GM18499 (cell line): ENCODE results near the gene JMJD8.

Experiments used
- ATAC-seq: cut with Tn5 transposase; IDR thresholded peaks from one replicate; pipeline ENCODE4 v1.9.1; 2021; ENCODE audit warnings: moderate number of reproducible peaks; ENCODE audit not compliant: insufficient read depth, unreplicated experiment

JMJD8 gene

DNA sequence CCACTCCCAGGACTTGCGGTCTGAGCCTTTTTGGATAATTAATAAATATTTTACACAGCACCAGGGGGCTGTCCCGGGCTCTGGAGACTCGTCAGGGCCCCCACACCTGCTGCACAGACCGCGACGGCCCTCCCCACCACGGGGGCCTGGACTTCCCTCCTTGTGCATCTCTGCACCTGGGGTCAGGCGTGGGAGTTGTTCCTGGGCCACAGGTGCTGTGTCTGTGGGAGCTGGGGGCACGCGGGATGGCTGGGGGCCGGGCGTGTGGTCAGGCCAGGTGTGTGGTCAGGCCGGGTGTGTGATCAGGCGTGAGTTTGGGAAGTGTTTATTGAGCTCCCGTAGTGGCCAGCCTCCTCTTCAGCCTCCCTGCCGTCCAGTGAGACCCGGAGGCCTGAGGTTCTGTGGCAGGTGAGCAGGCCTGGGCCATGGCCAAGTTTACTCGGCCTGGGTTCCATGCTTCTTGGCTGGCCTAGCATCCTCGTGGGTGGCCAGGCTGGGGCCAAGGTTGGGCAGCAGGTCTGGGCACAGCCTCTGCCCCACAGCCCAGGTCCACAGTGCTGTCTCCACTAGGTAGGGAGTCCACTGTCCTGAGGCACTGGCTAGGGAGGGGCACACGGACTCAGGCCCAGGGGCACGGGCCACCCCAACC is 5.8 kb downstream of the JMJD8 start:
- ATAC-seq, result no peak

DNA sequence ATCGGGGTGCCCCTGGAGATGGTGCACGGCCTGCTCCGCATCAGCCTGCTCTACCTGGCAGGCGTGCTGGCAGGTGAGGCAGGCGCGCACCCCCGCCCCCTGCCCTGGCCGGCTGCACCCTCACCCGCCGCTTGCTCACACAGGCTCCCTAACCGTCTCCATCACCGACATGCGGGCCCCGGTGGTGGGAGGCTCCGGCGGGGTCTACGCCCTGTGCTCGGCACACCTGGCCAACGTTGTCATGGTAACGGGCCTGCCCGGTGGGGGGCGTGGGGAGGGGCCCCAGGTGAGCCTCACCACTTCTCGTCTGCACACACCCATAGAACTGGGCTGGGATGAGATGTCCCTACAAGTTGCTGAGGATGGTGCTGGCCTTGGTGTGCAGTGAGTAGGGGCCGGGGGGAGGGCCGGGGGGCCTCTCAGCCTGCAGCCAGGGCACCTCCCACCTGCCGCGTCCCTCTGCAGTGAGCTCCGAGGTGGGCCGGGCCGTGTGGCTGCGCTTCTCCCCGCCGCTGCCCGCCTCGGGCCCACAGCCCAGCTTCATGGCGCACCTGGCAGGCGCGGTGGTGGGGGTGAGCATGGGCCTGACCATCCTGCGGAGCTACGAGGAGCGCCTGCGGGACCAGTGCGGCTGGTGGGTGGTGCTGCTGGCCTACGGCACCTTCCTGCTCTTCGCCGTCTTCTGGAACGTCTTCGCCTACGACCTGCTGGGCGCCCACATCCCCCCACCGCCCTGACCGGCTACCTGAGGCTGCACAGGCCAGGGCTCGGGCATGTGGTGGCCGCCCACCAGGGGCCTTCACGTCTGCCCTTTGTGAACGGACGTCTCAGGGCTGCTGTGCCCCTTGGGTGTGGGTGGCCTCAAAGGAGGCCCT is 6.6 kb downstream of the JMJD8 start:
- no peak for ATAC-seq

DNA sequence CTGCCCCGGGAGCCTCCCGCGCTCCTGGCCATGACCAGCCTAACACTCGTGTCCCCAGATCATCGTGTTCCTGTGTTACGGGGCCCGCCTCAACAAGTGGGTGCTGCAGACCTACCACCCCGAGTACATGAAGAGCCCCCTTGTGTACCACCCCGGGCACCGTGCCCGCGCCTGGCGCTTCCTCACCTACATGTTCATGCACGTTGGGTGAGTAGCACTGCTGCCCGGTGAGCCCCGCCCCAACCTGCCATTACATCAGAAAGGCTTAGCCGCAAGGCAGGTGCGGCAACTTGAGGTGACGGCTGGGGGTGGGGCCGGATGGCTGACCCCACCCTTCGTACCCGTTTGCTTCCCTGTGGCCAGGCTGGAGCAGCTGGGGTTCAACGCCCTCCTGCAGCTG is 7.2 kb downstream of the JMJD8 start:
- ATAC-seq, result no peak

DNA sequence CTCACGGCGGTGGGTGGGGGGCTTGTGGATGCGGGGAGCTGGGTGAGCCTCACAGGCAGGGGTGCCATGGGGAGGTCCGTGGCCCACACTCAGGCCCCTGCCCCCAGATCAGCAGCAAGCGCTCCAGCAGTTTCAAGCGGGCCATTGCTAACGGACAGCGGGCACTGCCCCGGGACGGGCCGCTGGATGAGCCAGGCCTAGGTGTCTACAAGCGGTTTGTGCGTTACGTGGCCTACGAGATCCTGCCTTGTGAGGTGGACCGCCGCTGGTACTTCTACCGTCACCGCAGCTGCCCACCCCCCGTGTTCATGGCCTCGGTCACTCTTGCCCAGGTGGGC is 7.6 kb downstream of the JMJD8 start:
- no peak for ATAC-seq

DNA sequence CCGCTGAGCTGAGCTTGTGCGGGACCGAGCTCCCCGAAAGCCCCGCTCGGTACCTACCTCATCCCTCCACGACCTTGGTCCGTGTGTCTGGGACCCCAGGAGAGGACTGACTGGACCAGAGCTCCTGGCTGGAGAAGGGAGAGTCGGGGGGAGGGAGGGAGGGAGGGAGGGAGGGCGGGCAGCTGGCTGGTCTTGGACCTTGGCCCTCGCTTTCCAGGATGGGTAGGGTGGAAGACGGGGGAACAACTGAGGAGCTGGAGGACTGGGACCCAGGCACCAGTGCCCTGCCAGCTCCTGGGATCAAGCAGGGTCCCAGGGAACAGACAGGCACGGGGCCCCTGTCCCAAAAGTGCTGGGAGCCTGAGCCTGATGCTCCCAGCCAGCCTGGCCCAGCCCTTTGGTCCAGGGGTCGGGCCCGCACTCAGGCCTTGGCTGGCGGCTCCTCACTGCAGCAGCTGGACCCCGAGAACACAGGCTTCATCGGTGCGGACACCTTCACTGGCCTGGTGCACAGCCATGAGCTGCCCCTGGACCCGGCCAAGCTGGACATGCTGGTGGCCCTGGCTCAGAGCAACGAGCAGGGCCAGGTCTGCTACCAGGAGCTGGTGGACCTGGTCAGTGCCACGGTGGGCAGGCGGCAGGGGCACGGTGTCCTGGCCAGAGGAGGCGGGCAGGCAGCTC is 8.1 kb downstream of the JMJD8 start:
- no peak for ATAC-seq

DNA sequence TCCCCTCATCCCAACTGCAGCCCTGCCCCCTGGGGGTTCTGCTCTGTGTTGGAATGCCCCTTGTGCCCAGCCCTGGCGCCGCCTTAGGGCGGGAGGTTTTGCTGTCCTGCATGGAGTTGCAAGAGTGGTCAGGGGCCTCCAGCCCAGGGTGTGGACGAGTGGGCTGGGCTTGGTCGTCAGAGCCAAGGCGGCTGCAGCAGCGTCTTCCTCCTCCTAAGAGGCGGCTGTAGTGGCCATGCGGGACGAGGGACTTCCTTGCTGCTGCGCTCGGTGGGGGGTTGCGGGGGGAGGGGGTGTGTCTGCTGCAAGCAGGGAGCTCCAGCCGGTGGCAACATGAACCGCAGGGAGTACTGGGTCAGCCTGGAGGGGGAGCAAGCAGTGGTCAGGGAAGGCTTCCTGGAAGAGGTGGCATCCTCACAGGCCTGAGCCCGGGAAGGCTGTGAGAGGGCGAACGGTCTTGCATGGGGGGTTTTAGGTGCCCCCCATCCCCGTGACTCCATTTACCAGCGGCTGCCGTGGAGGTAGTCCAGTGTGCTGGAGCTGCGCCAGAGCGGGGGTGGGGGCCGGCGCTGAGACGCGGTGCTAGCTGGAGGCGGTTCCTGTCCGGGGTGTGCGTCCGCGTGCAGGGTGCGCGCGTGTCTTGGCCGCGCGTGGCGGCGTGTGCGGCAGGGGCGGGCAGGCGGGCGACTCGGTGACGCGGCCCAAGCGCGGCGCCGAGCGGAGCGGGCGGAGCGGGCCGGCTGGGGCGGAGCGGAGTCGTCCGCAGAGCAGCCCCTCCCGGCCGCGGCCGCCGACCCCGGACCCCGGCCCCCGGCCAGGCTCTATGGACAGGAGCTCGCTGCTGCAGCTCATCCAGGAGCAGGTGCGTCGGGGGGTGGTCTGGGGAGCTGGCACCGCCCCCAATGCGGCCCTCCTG is 8.9 kb downstream of the JMJD8 start, which contains the start of gene RHBDL1:
Gene RHBDL1 (plus strand): TSS at position 704 of the 916 bp plus-strand sequence. CDS start 120 bp downstream, at position 824.
- ATAC-seq, result no peak

DNA sequence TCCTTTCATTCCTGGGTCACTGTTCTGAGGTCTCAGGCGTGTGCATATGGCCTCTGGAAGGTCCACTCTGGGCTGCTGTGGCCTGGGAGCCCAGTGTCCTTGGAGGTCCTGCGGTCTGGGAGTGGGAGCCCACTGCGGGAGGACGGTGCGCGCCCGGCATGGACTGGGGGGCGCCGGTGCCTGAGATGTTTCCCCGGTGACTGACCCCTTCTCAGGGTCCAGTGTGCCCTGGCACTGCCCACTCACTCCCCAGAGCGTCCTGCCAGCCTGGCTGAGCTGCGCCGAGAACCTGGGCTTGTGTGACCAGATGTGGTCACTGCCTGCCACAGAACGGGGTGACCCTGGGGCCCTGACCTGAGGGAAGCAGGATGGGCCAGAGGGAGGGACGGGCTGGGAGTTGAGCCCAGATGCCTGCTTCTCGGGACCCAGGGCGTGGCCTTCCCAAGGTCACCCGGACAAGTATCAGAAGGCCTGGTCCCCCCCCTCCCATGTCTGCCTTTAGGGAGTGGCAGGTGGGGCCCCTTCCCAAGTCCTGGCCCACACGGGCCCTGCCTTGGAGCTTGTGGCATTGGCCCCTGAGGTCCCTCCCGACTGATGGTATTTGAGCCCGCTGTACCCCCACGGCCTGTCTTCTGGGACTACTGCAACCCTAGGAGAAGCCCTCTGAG is 9.8 kb downstream of the JMJD8 start:
- ATAC-seq, result no peak

DNA sequence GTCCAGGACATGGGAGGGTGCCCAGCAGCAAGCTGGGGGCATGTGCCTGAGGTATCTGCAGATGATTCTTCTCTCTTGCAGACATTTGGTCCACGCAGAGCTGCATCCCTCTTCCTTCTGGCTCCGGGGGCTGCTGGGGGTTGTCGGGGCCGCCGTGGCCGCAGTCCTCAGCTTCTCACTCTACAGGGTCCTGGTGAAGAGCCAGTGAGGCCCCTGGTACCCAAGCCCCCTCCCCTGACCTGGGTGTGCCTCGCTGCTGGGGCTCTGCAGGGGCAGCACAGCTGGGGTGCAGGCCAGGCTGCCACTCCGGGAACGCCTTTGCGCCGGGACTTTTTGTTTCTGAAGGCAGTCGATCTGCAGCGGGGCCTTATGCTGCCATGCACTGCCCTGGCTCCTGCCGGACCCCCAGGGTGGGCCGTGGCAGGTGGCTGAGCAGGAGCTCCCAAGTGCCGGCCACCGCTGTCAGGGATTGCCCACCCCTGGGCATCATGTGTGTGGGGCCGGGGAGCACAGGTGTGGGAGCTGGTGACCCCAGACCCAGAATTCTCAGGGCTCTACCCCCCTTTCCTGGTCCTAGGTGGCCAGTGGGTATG is 10.6 kb downstream of the JMJD8 start:
- no peak for ATAC-seq

DNA sequence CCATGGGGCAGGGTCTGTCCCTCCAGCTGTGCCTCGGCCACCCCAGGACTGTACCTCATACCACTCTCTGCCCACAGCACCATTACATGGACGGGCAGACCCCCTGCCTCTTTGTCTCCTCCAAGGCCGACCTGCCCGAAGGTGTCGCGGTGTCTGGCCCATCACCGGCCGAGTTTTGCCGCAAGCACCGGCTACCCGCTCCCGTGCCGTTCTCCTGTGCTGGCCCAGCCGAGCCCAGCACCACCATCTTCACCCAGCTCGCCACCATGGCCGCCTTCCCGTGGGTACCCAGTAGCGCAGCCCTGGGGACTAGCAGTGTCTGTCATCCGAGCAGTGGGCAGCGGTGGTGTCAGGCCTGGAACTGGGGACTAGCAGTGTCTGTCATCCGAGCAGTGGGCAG is 11.3 kb downstream of the JMJD8 start:
- ATAC-seq, result no peak

DNA sequence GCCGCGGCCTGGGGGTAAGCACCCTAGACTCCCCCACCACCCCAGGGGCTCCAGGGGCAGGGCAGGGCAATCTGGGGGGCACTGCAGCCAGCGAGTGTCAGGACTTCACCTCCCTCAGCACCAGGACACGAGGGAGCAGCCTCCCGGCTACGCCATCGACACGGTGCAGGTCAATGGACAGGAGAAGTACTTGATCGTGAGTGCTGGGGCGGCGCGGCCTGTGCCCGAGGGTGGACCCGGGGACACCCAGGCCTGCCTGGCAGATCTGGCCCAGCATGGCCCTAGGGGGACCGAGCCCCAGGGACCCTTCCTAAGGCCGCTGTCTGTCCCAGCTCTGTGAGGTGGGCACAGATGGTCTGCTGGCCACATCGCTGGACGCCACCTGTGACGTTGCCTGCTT is 11.8 kb downstream of the JMJD8 start:
- no peak for ATAC-seq

DNA sequence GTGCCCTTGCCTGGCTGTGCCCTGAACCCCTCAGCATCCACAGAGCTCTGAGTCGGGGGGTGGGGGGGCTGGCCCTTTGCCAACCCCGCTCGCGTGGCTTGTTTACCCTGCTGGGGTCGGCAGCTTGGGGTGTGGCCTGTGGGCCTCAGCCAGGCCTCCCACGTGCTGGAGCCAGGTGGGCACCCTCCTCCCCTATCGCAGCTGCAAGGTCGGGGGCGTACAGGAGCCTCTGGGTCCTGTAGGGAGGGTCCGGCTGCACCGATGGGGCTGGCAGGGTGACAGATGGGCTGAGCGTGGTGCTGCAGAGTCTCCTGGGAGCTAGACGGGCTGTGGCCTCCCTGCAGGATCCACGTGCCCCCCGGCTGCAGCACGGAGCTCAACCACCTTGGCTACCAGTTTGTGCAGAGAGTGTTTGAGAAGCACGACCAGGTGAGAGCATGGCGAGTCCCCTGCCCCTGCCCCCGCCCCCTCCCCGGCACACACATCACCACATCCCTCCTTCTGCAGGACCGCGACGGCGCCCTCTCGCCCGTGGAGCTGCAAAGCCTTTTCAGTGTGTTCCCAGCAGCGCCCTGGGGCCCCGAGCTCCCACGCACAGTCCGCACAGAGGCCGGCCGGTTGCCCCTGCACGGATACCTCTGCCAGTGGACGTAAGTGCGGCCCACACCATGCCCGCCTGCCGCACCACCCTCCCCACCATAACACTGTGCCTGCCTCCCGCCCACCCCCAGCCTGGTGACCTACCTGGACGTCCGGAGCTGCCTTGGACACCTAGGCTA is 12.6 kb downstream of the JMJD8 start:
- ATAC-seq, result no peak

DNA sequence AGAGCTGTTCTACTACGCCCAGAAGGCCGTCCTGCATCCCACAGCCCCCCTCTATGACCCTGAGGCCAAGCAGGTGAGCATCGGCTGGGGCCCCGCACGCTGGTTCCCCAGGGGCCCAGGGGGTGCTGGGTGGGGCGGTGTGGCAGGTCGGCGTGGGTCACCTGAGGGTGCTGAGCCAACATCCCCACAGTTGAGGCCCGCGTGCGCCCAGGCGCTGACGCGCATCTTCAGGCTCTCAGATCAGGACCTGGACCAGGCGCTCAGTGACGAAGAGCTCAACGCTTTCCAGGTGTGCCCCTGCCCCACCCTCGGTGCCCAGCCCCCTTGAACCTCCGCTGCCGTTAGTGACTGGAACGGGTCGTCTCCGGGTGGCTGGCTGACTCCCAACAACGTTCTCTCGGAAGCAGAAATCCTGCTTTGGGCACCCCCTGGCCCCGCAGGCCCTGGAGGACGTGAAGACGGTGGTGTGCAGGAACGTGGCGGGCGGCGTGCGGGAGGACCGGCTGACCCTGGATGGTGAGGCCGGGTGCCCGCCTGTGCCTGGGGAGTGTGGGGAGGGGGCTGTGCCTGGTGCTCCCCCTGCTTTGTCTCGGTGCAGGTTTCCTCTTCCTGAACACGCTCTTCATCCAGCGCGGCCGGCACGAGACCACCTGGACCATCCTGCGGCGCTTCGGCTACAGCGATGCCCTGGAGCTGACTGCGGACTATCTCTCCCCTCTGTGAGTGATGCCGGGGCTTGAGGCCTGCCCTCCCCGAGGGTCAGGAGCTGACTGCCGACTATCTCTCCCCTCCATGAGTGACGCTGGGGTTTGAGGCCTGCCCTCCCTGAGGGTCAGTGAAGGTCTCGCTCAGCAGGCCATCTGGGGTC is 13.4 kb downstream of the JMJD8 start:
- ATAC-seq, result no peak

DNA sequence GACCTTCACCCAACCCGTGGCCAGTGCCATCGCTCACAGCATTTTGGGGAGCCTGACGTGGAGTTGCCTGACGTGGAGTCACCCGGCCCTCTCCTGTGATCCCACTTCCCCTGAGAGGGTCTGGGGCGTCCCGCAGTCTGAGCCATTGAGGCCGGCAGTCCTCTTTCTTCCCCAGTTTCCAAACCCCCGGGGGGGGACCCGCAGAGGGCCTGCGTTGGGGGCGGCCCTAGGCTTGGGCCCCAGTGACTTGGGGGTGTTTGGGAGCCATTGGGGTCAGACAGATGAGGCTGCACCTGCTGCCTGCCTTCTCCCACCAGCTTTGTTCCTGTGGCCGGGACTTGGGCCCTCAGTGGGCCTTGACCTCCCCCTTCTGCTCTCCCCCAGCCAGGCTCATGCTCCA is 14.5 kb downstream of the JMJD8 start:
- ATAC-seq, result no peak

DNA sequence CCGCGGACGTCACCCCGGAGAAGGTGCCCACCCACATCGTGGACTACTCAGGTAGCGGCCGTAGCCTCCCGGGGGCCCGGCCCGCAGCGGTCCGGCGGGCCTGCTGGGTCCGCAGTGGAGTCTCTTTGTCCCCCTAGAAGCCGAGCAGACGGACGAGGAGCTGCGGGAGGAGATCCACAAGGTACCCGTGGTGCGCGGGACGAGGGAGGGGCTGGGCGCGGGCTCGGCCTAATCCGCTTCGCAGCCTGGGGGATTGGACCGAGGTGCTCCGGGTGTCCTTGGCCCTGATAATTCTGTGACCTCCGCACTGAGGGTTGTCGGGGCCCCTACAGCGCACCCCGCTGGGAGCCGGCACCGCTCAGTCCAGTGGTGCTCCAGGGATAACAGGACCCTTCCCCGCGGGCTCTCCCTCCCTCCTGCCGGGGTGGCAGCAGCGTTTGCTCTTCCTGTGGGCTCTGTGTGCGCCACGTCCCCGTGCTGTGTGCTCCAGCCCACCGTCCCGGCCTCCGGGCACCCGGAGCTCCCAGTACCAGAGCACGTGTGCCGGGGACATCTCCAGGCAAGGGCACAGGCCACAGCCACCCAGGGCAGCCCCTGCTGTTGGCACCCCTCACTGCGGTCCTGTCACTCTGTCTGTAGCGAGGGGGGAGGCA is 15.5 kb downstream of the JMJD8 start:
- ATAC-seq, result no peak

DNA sequence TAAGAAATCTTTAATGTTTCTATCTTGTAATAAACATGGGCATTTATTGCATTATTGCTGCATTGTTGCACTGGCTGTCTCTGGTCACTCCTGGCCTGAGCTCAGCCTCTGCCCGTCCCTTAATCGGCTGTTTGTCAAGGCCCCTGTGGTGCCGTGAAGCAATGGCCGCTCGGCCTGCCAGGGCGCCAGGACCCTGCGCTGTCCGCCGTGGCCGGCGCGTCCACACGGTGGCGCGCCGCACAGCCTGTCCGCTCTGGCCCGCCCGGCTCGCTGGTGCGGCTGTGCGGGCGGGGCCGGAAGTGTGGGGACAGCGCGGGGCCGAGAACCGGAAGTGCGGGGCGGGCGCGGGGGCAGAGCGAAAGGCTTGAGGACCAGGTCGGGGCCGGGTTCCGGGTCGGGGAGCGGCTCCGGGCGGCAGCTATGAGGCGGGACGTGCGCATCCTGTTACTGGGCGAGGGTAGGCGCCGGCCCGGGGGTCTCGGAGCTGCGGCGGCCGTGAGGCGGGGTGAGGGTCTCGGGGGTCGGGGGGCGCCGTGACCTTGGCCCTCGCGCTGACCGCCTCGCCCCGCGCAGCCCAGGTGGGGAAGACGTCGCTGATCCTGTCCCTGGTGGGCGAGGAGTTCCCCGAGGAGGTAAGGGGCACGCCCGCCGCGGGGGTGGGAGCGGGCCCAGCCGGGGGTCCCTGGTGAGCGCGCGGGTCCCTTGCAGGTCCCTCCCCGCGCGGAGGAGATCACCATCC is 16.2 kb downstream of the JMJD8 start, which contains the start of gene RHOT2:
Gene RHOT2 (plus strand): TSS at position 353 of the 739 bp plus-strand sequence. CDS start 68 bp downstream, at position 421.
- no peak for ATAC-seq

DNA sequence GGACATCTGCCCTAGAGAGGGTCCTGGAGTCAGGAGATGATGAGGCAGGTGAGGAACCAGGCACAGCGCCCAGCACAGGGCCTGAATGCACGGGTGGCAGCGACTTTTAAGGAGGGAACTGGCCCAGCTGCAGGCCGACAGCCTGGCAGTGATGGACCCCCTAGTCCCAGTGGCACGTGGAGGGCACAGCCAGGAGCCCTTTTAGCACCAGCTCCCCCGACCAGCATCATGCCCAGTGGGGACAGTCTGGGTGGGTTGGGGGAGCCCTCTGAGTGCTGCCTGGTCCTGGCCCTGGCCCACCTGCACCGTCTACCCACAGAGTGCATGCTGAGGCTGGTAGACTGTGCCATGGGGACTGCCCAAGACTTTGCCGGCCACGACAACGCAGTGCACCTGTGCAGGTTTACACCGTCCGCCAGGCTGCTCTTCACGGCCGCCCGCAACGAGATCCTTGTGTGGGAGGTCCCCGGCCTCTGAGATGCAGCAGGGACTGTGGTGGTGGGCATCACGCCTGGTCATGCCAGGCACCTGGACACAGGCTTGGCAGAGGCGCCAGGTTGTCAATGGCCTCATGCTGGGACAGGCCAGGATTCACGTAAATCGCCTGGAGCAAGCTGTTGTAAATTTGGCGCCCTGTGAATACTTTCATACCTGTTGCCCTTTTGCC is 16.9 kb downstream of the JMJD8 start:
- ATAC-seq, result no peak
